ENCODE measurements around the gene PPP1R37. TPM values are rescaled to one million over a fixed set of nuclear protein-coding genes. Genes with fewer than 3 reads are reported as not detected.

The PPP1R37 gene
- polyA plus RNA-seq, 1 donor from 2014 or later, result 53.7 TPM

GRCh38 chr19:45107621-45108150, 14.7 kb downstream of the PPP1R37 start:
- H3F3A ChIP-seq (ENCODE audit: insufficient read depth, low read length, poor library complexity, severe bottlenecking), result no peaks in the 10 kb centered on the region
- no peaks in the 10 kb centered on the region for H3K9me3 ChIP-seq (ENCODE audit: low read length)
- H2AFZ ChIP-seq (ENCODE audit: low read depth, low read length), result no peak overlapping the region
- H3K27ac ChIP-seq (ENCODE audit: low read length), result no peak overlapping the region
- H3K4me3 ChIP-seq (ENCODE audit: low read length), result no peak overlapping the region
- H4K20me1 ChIP-seq (ENCODE audit: insufficient read depth), result peaks cover 3% of the 10 kb centered on the region
- no peaks in the 10 kb centered on the region for H3K36me3 ChIP-seq (ENCODE audit: insufficient read depth, low read length)
- H3K9ac ChIP-seq (ENCODE audit: low read length), result no peak overlapping the region
- peaks cover 33% of the 10 kb centered on the region for H3K79me2 ChIP-seq (replicated peaks; ENCODE audit: insufficient read depth, low read length)
- H3K27me3 ChIP-seq (ENCODE audit: insufficient read depth, low read depth, low read length), result no peaks in the 10 kb centered on the region
- H3K4me2 ChIP-seq (ENCODE audit: low read length), result no peak overlapping the region
- no peaks in the 10 kb centered on the region for H3K9me2 ChIP-seq (ENCODE audit: insufficient read depth, low read length)
- TF ChIP-seq CTCF (IDR thresholded peaks at IDR 0.05; ENCODE audit: poor library complexity, severe bottlenecking), result no peak
- TF ChIP-seq MXI1 (conservative IDR thresholded peaks at IDR 0.05; ENCODE audit: poor library complexity, severe bottlenecking), result no peak
- TF ChIP-seq POLR2AphosphoS5 (IDR thresholded peaks at IDR 0.05), result no peak
- no peak for TF ChIP-seq EZH2 (IDR thresholded peaks at IDR 0.05; ENCODE audit: borderline replicate concordance, insufficient read depth, low read length, poor library complexity, severe bottlenecking)
- TF ChIP-seq, protein P1, sequence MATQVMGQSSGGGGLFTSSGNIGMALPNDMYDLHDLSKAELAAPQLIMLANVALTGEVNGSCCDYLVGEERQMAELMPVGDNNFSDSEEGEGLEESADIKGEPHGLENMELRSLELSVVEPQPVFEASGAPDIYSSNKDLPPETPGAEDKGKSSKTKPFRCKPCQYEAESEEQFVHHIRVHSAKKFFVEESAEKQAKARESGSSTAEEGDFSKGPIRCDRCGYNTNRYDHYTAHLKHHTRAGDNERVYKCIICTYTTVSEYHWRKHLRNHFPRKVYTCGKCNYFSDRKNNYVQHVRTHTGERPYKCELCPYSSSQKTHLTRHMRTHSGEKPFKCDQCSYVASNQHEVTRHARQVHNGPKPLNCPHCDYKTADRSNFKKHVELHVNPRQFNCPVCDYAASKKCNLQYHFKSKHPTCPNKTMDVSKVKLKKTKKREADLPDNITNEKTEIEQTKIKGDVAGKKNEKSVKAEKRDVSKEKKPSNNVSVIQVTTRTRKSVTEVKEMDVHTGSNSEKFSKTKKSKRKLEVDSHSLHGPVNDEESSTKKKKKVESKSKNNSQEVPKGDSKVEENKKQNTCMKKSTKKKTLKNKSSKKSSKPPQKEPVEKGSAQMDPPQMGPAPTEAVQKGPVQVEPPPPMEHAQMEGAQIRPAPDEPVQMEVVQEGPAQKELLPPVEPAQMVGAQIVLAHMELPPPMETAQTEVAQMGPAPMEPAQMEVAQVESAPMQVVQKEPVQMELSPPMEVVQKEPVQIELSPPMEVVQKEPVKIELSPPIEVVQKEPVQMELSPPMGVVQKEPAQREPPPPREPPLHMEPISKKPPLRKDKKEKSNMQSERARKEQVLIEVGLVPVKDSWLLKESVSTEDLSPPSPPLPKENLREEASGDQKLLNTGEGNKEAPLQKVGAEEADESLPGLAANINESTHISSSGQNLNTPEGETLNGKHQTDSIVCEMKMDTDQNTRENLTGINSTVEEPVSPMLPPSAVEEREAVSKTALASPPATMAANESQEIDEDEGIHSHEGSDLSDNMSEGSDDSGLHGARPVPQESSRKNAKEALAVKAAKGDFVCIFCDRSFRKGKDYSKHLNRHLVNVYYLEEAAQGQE (IDR thresholded peaks at IDR 0.05; ENCODE audit: borderline replicate concordance), result no peak
- TF ChIP-seq EP300 (conservative IDR thresholded peaks at IDR 0.05; ENCODE audit: poor library complexity, severe bottlenecking), result no peak
- TF ChIP-seq RAD21 (conservative IDR thresholded peaks at IDR 0.05), result no peak
- TF ChIP-seq TAF1 (IDR thresholded peaks at IDR 0.05; ENCODE audit: low read depth), result no peak

GRCh38 chr19:45110851-45111266, 17.9 kb downstream of the PPP1R37 start:
- Histone ChIP-seq H3K79me2 (replicated peaks; ENCODE audit: insufficient read depth, low read length) (peaks cover 38% of the 10 kb centered on the region), H3K9ac (ENCODE audit: low read length) (no peak overlapping the region), H3K9me2 (ENCODE audit: insufficient read depth, low read length) (no peaks in the 10 kb centered on the region), H3F3A (ENCODE audit: insufficient read depth, low read length, poor library complexity, severe bottlenecking) (no peaks in the 10 kb centered on the region), H3K9me3 (ENCODE audit: low read length) (no peaks in the 10 kb centered on the region), H3K27me3 (ENCODE audit: insufficient read depth, low read depth, low read length) (no peaks in the 10 kb centered on the region), H4K20me1 (ENCODE audit: insufficient read depth) (no peaks in the 10 kb centered on the region), H3K4me2 (ENCODE audit: low read length) (no peak overlapping the region), H3K27ac (ENCODE audit: low read length) (no peak overlapping the region), H3K36me3 (ENCODE audit: insufficient read depth, low read length) (no peaks in the 10 kb centered on the region), H2AFZ (ENCODE audit: low read depth, low read length) (no peak overlapping the region), H3K4me3 (ENCODE audit: low read length) (no peak overlapping the region)
- no peak for TF ChIP-seq POLR2AphosphoS5 (IDR thresholded peaks at IDR 0.05)
- no peak for TF ChIP-seq SMC3 (conservative IDR thresholded peaks at IDR 0.05; ENCODE audit: poor library complexity)
- no peak for TF ChIP-seq EP300 (conservative IDR thresholded peaks at IDR 0.05; ENCODE audit: poor library complexity, severe bottlenecking)
- TF ChIP-seq RAD21 (conservative IDR thresholded peaks at IDR 0.05), result no peak
- no peak for TF ChIP-seq EZH2 (IDR thresholded peaks at IDR 0.05; ENCODE audit: borderline replicate concordance, insufficient read depth, low read length, poor library complexity, severe bottlenecking)
- no peak for TF ChIP-seq MXI1 (conservative IDR thresholded peaks at IDR 0.05; ENCODE audit: poor library complexity, severe bottlenecking)
- TF ChIP-seq, protein P1 (IDR thresholded peaks at IDR 0.05; ENCODE audit: borderline replicate concordance), result no peak
- no peak for TF ChIP-seq CTCF (IDR thresholded peaks at IDR 0.05; ENCODE audit: poor library complexity, severe bottlenecking)
- no peak for TF ChIP-seq TAF1 (IDR thresholded peaks at IDR 0.05; ENCODE audit: low read depth)
